Thymus (tissue), 14 donors: ENCODE measurements around the gene CRTC2. TPM values are rescaled to one million over a fixed set of nuclear protein-coding genes. Genes with fewer than 3 reads are reported as not detected.
"Not testable (repeated sequence)": the region's sequence is repeated elsewhere in the genome, so short reads cannot be mapped to it uniquely, and the experiment has no call there.

Source experiments
- DNase-seq, 9 donors: peaks; one replicate each; pipeline ENCODE4 v3.0.0-alpha.2; 2013; ENCODE audit warnings: low spot score in 9 of 9, low read depth in 6 of 9, missing footprints in 1 of 9
- H3K27ac ChIP-seq, 2 donors: one replicate each; pipeline ENCODE4 v1.5.1; 2013; ENCODE audit warnings: control low read depth in 1 of 2, low read depth in 1 of 2, low read length in 1 of 2, mild to moderate bottlenecking in 1 of 2, moderate library complexity in 1 of 2
- H3K27me3 ChIP-seq, 2 donors: one replicate each; pipeline ENCODE4 v1.5.1; 2013; ENCODE audit warnings: low read length in 1 of 2; ENCODE audit not compliant: control insufficient read depth in 2 of 2, insufficient read depth in 1 of 2
- H3K36me3 ChIP-seq, 2 donors: one replicate each; pipeline ENCODE4 v1.5.1; 2013; ENCODE audit warnings: low read length in 1 of 2, mild to moderate bottlenecking in 1 of 2, moderate library complexity in 1 of 2; ENCODE audit not compliant: control insufficient read depth in 2 of 2, insufficient read depth in 2 of 2
- H3K4me1 ChIP-seq, 2 donors: one replicate each; pipeline ENCODE4 v1.5.1; 2013; ENCODE audit warnings: low read length in 2 of 2; ENCODE audit not compliant: control insufficient read depth in 2 of 2, insufficient read depth in 2 of 2
- H3K4me3 ChIP-seq, 2 donors: one replicate each; pipeline ENCODE4 v1.5.1; 2013; ENCODE audit warnings: low read length in 2 of 2, control low read depth in 1 of 2, mild to moderate bottlenecking in 1 of 2
- H3K9me3 ChIP-seq, 2 donors: one replicate each; pipeline ENCODE4 v1.5.1; 2013; ENCODE audit warnings: low read length in 1 of 2, mild to moderate bottlenecking in 1 of 2; ENCODE audit not compliant: control insufficient read depth in 2 of 2, insufficient read depth in 1 of 2
- WGBS: extraction: QIAGEN DNeasy Blood & Tissue Kit; methylation state at CpG from one replicate; pipeline ENCODE4 v1.1.7; 2013; 5-methylcytosine and 5-hydroxymethylcytosine counted together
- long read RNA-seq, 10 donors: transcript quantifications; one replicate each; lab custom pipeline, GENCODE V29; 2026
- polyA plus RNA-seq: library from polyadenylated mRNA; stranded (reverse); fragments of 200-250 nt; gene quantifications from one replicate; pipeline ENCODE4 v1.2.3, GENCODE V29; 2013
- total RNA-seq: library from RNA; stranded (reverse); fragments of 120-200 nt; gene quantifications from one replicate; pipeline ENCODE4 v1.2.4, GENCODE V29; 2013
- donor health status: healthy.

CRTC2 gene, protein sequence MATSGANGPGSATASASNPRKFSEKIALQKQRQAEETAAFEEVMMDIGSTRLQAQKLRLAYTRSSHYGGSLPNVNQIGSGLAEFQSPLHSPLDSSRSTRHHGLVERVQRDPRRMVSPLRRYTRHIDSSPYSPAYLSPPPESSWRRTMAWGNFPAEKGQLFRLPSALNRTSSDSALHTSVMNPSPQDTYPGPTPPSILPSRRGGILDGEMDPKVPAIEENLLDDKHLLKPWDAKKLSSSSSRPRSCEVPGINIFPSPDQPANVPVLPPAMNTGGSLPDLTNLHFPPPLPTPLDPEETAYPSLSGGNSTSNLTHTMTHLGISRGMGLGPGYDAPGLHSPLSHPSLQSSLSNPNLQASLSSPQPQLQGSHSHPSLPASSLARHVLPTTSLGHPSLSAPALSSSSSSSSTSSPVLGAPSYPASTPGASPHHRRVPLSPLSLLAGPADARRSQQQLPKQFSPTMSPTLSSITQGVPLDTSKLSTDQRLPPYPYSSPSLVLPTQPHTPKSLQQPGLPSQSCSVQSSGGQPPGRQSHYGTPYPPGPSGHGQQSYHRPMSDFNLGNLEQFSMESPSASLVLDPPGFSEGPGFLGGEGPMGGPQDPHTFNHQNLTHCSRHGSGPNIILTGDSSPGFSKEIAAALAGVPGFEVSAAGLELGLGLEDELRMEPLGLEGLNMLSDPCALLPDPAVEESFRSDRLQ
- total RNA-seq, result 9.8 TPM
- 70.5 TPM for polyA plus RNA-seq
- long read RNA-seq, donor 1, result 0 reads
- long read RNA-seq, donor 2, transcript CRTC2-203 (14 exons, 2,644 nt), result major isoform, 5 of 27 reads
- long read RNA-seq, donor 2, partial matches to known transcripts, result 21 of 27 reads
- long read RNA-seq, donor 2, other reads (novel, unspliced or antisense), result 0 of 27 reads
- long read RNA-seq, donor 3, partial matches to known transcripts, result 14 of 22 reads
- long read RNA-seq, donor 3, other reads (novel, unspliced or antisense), result 0 of 22 reads
- long read RNA-seq, donor 4, partial matches to known transcripts, result 0 of 1 reads
- long read RNA-seq, donor 4, other reads (novel, unspliced or antisense), result 0 of 1 reads
- long read RNA-seq, donor 5, partial matches to known transcripts, result 9 of 10 reads
- long read RNA-seq, donor 5, other reads (novel, unspliced or antisense), result 0 of 10 reads
- long read RNA-seq, donor 6, partial matches to known transcripts, result 0 of 4 reads
- long read RNA-seq, donor 6, other reads (novel, unspliced or antisense), result 0 of 4 reads
- long read RNA-seq, donor 7, partial matches to known transcripts, result 12 of 14 reads
- long read RNA-seq, donor 7, other reads (novel, unspliced or antisense), result 0 of 14 reads
- long read RNA-seq, donor 8, partial matches to known transcripts, result 0 of 1 reads
- long read RNA-seq, donor 8, other reads (novel, unspliced or antisense), result 0 of 1 reads
- long read RNA-seq, donor 9, partial matches to known transcripts, result 0 of 2 reads
- long read RNA-seq, donor 9, other reads (novel, unspliced or antisense), result 0 of 2 reads
- long read RNA-seq, donor 10, partial matches to known transcripts, result 13 of 15 reads
- long read RNA-seq, donor 10, other reads (novel, unspliced or antisense), result 0 of 15 reads

DNA sequence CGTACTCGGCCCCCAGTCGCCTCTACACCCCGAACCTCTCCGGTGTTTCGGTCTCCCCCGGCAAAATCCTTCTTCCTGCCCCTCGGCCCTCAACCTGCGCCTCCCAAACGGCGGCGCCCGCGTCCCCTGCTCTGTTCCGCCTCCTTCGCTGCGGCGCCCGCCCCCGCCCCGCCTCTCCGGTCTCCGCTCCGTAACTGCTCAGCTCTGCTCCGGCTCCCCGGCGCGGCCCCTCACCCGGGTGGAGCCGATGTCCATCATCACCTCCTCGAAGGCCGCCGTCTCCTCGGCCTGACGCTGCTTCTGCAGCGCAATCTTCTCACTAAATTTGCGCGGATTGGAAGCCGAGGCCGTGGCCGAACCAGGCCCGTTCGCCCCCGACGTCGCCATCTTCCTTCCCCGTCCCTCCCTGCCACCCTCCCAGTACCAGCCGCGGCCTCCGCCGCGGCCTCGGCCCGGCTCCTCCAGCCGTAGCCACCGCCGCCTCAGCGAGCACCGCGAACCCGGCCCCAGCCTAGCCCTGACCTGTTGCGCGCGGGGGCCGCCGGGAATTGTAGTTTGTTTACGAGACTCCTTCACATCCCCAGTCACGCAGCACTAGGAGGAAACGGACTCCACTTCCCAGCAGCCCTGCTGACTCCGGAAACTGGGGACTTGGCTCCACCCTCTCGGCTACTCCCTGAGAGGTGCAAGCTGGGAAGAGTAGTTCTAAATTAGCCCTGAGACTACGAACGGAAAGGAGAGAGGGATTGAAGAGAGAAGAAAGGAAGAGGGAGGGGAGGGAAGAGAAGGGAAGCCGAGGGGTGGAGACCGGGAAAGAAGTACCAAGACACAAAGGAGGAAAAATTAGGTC, at the start of gene CRTC2:
Gene CRTC2 (minus strand): TSS at position 502 of the 850 bp plus-strand sequence. CDS start 115 bp downstream, at position 387.
- Histone ChIP-seq H3K4me3 (peak within 1 kb of the TSS; percentile 88 to 93), H3K36me3 (peaks cover 21 to 37% of the 10 kb centered on the region in 2 donors), H3K9me3 (no peaks in the 10 kb centered on the region), H3K27me3 (no peaks in the 10 kb centered on the region), H3K4me1 (peaks cover 18 to 50% of the 10 kb centered on the region in 2 donors), H3K27ac (peak within 1 kb of the TSS; percentile 86 to 88)
- DNase-seq, result peak; percentile 90 to 99 (median 96)
- WGBS, result under 1% methylated on average over 75 of the region's 75 CpGs

DNA sequence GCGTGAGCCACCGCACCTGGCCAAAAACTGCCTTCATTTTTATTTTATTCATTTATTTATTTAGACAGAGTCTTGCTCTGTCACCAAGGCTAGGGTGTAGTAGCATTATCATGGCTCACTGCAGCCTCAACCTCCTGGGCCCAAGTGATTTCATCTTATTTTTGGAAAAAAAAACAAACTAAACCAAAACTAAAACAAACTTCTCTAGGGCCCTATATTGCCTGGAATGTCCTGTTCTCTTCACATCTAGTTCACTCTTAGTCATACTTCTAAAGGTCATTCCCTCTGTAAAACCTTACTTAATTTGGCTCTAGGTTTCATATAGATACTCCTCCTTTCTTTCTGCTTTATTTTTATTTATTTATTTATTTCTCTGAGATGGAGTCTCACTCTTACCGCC, 47.7 kb upstream of the CRTC2 start:
- H3K27ac ChIP-seq, result no peak overlapping the region
- 100% methylated on average over 3 of the region's 3 CpGs for WGBS
- H3K27me3 ChIP-seq, result no peaks in the 10 kb centered on the region
- DNase-seq, result no peak
- no peaks in the 10 kb centered on the region for H3K36me3 ChIP-seq
- no peak overlapping the region for H3K4me3 ChIP-seq
- H3K4me1 ChIP-seq, result no peaks in the 10 kb centered on the region
- H3K9me3 ChIP-seq, result no peaks in the 10 kb centered on the region

DNA sequence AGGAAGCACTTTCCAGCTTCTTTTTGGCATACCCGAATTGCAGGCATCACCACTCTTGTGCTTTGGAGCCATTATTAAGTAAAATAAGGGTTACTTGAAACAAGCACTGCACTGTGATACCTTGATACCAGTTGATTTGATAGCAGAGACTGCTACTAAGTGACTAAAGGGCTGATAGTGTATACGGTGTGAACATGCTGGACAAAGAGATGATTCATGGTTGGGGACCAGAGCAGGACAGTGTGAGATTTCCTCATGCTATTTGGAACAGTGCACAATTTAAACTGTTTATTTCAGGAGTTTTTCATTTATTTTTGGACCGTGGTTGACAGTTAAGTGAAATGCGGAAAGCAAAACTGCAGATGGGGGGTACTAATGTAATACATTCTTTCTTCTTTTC, 42.0 kb upstream of the CRTC2 start:
- DNase-seq, result no peak
- Histone ChIP-seq H3K4me3 (no peak overlapping the region), H3K9me3 (no peaks in the 10 kb centered on the region), H3K36me3 (peaks cover 2 to 7% of the 10 kb centered on the region in 2 donors), H3K4me1 (no peaks in the 10 kb centered on the region), H3K27ac (no peak overlapping the region), H3K27me3 (no peaks in the 10 kb centered on the region)
- whole genome bisulfite sequencing, result 95% methylated on average over 4 of the region's 4 CpGs

DNA sequence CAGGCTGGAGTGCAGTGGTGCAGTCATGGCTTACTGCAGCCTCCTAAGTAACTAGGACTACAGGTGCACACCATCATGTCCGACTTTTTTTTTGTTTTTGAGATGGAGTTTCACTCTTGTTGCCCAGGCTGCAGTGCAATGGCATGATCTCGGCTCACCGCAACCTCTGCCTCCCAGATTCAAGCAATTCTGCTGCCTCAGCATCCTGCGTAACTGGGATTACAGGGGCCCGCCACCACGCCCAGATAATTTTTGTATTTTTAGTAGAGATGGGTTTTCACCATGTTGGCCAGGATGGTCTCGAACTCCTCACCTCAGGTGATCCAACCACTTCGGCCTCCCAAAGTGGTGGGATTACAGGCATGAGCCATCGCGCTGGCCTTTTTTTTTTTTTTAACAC, 38.5 kb upstream of the CRTC2 start:
- not testable (repeated sequence) for H3K9me3 ChIP-seq, DNase-seq, H3K4me3 ChIP-seq, H3K27me3 ChIP-seq, H3K27ac ChIP-seq, H3K4me1 ChIP-seq
- H3K36me3 ChIP-seq, result peaks cover 23 to 40% of the 10 kb centered on the region in 2 donors
- 97% methylated on average over 10 of the region's 10 CpGs for WGBS

DNA sequence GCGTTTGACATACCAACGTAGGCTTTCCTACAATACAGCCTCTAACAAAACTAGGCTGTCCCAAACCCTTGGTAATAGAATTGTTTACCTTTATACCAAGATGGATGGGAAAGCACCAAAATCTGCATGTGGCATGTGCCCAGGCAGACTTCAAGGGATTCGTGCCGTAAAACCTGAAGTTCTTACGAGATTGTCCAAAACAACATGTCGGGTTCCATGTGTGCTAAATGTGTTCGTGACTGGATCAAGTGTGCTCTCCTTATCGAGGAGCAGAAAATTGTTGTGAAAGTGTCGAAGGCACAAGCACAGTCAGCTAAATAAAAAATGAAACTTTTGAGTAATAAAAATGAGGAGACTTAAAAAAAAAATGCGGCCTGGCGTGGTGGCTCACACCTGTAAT, 37.2 kb upstream of the CRTC2 start:
- H3K27me3 ChIP-seq, result no peaks in the 10 kb centered on the region
- H3K4me1 ChIP-seq, result peaks cover 2 to 16% of the 10 kb centered on the region in 2 donors
- H3K9me3 ChIP-seq, result no peaks in the 10 kb centered on the region
- H3K27ac ChIP-seq, result no peak overlapping the region
- WGBS, result 98% methylated on average over 11 of the region's 11 CpGs
- peaks cover 24 to 44% of the 10 kb centered on the region in 2 donors for H3K36me3 ChIP-seq
- DNase-seq, result no peak
- no peak overlapping the region for H3K4me3 ChIP-seq

DNA sequence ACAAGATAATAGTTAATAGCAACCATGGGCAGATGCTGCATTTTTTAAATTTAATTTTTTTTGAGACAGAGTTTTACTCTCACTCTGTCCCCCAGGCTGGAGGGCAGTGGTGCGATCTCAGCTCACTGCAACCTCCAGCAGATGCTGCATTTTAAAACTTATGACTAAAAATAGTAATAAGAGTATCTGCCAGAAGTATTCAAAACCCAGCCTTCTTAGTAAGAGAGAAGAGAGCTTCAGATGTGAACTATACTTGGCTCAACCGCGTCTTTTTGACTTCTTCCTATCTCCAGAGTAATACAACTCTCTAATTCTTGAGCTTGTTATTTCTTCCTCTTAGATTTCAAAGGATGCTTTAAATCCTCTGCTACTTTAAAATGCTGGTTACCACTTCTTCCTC, 36.8 kb upstream of the CRTC2 start:
- no peak overlapping the region for H3K4me3 ChIP-seq
- H3K27me3 ChIP-seq, result no peaks in the 10 kb centered on the region

DNA sequence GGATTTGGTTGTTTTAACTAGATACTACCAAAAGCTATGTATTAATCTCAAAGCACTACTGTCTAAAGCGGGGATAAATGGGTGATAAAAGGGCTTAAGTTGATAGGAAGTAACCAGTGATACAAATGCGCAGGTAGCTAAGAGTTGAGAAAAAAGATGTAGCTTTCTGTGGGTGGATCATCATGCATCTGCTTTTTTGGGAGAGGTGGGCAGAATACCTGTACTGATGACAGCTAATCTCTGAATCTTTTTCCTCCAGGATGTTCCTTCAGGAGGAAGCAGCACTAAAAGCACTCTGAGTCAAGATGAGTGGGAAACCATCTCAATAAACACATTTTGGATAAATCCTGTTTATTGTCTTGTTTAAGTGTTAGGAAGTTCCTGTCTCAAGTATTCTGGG, 33.4 kb upstream of the CRTC2 start:
- no peaks in the 10 kb centered on the region for H3K27me3 ChIP-seq
- no peak overlapping the region for H3K27ac ChIP-seq
- peaks cover 24 to 44% of the 10 kb centered on the region in 2 donors for H3K36me3 ChIP-seq
- no peaks in the 10 kb centered on the region for H3K9me3 ChIP-seq
- peaks cover 4 to 23% of the 10 kb centered on the region in 2 donors for H3K4me1 ChIP-seq
- peak overlapping the region in 1 of 2 donors; percentile 88 for H3K4me3 ChIP-seq
- no peak for DNase-seq
- 92% methylated on average over 2 of the region's 2 CpGs for WGBS

More for the DNA sequence above, 36.8 kb upstream of the CRTC2 start:
- Histone ChIP-seq H3K27ac (no peak overlapping the region), H3K36me3 (peaks cover 24 to 44% of the 10 kb centered on the region in 2 donors), H3K4me1 (peaks cover 2 to 17% of the 10 kb centered on the region in 2 donors), H3K9me3 (no peaks in the 10 kb centered on the region)
- no peak for DNase-seq
- 98% methylated on average over 3 of the region's 3 CpGs for WGBS
